Adipose tissue (tissue), 3 donors: ENCODE results near the gene AMBRA1. TPM values are rescaled to one million over a fixed set of nuclear protein-coding genes. Genes with fewer than 3 reads are reported as not detected.

ENCODE experiments used
- H3K27ac ChIP-seq: one replicate; pipeline ENCODE4 v1.5.1; 2013; ENCODE audit warnings: low read depth, low read length
- WGBS, 3 donors: extraction: QIAGEN DNeasy Blood & Tissue Kit; methylation state at CpG; one replicate each; pipeline ENCODE4 v1.1.7; 2013; 5-methylcytosine and 5-hydroxymethylcytosine counted together
- polyA plus RNA-seq, 3 donors: library from polyadenylated mRNA; stranded (reverse); fragments of 200-250 nt; gene quantifications; one replicate each; pipeline ENCODE4 v1.2.3, GENCODE V29; 2013
- donor health status: healthy with polysubstance abuse.
- donor health status: Bipolar disorder and iron deficiency.
- donor health status: healthy.

Gene AMBRA1
- polyA plus RNA-seq, 3 donors = 7.6 to 10.7 (median 9.9) TPM

DNA sequence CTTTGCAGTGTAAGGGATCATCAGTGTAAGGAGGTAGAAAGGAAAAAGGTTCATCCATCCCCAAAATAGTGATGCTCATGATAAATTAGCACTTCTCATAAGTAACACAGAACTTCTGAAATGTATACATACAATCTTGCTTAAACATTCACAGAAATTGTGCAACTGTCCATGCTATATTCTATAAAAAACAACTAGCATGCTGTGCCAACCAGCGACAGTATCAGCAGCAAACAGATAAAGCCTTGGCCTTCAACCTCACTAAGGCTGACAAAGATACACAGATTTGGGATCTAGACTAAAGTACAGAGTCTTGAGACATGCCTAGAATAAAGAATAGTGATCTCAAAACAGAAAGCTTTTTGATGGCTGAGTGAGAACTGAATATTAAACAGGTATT, 128.1 kb downstream of the AMBRA1 start:
- 35 to 79% (median 74%) methylated on average over 1 of the region's 1 CpG for WGBS, 3 donors
- no peak overlapping the region for H3K27ac ChIP-seq

DNA sequence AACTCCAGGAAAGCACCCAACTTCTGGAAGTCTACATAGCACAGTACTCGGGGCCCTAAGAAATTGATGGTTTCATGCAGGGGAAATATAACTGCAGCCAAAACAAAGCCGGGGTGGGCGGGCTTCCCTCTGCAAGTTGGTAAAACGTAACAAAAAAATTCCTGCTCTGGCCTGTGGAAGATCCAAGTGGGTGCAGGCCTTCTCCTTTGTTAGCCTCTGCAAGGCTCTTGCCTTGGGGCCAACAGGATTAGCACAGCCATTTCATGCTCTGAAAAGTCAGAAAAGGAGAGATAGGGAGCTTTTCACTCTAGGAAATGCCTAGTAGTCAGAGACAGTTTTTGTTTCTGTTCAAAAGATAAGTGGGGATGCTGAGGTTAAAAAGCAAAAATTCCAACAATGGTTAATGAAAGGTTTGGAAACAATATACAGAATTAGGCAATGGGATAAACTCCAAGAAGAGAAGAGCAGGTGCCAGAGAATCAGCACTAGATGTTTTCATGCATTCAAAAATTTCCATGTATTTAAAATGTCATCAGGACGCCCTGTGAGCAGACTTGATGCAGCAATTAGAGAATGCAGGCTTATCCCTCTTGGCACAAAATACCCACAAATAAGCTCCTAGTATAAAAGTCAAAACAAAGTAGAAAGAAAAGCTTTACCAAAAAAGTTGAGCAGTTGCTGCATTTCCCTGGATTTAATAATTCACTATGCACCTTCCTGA, 130.0 kb downstream of the AMBRA1 start:
- no peak overlapping the region for H3K27ac ChIP-seq
- 82 to 84% (median 83%) methylated on average over 5 of the region's 5 CpGs for WGBS, 3 donors

DNA sequence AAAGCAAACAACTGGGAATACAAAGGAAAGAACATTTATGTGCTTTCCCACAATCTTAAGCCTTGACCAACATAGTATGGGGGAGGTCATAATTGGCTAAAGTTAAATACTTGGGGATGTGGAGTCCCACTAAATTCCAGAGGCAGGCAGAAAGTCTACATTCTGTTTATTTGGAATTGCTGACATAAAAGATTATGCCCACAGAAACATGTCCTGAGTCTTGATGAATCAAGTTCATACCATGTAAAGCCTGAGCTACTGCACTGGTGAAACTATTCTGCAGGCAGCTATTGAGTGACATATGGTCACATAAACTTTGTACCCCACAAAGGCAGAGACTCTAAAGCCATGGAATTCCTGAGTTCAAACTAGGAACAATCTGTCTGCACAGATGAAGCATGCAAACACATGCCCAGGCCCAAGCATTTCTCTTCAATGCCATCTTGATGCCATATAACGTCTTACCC, 132.3 kb downstream of the AMBRA1 start:
- no peak overlapping the region for H3K27ac ChIP-seq
- 85 to 91% (median 90%) methylated on average over 1 of the region's 1 CpG for WGBS, 3 donors

DNA sequence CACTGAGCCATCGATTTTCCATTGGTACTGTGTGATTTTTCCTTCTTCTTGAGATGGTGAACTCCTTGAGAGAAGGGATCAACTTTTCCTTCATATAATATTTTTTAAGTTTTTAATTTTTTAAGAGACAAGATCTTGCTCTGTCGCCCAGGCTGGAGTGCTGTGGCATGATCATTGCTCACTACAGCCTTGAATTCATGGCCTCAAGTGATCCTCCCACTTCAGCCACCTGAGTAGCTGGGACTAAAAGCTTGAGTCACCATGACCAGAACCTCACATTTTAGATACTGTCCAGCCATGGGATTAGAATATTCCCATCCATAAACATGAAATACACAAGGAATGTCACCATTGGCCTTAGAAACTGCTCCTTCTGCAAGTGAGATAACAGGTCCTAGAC, 135.3 kb downstream of the AMBRA1 start:
- 93 to 98% (median 97%) methylated on average over 2 of the region's 2 CpGs for WGBS, 3 donors
- H3K27ac ChIP-seq = no peak overlapping the region

DNA sequence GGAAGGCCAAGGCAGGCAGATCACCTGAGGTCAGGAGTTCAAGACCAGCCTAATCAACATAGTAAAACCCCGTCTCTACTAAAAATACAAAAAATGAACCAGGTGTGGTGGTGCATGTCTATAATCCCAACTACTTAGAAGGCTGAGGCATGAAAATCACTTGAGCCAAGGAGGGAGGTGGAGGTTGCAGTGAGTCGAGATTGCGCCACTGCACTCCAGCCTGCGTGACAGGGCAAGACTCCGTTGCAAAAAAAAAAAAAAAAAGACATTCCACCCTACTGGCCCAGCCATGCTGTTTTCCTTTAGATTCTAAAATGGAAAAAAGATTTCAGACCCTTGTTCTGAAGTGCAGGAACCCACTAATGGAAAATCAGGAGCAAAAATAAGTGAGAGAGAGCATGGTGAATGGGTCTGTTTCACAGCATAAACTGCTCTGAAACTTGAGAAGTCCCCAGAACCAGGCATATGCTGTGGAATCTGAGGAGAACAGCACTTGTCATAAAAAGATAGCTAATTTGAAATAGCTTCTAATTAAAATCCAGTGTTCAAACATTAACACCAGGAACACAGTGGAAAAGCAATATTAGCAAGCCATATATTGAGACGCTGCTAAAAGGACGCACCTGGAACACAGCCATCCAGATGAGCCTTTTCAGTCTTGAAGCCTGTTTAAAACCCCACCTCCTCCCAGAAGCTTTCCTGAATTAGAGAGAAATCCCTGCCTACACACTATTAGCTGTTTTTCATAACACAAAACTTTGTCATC, 136.0 kb downstream of the AMBRA1 start:
- 69 to 89% (median 79%) methylated on average over 7 of the region's 7 CpGs for WGBS, 3 donors
- no peak overlapping the region for H3K27ac ChIP-seq

DNA sequence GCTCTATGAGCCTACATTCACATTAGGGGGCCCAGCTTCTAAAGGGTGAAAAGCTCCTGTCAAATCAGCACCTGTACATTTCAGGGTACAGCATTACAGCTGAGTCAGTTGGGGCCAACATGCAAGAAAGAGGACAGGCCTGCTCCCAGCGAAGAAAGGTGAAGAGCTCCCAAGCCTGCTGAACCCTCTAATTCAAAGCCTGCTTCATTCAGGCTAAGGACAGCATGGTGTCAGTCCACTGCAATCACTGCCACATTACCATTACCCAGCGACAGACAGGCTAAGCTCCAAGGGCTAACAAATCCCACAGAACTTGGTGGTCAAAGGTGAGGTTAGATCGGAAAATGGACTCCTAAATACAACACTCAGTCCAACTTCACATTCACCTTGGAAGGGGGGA, 136.8 kb downstream of the AMBRA1 start:
- WGBS, 3 donors = 89 to 93% (median 92%) methylated on average over 3 of the region's 3 CpGs
- H3K27ac ChIP-seq = no peak overlapping the region

DNA sequence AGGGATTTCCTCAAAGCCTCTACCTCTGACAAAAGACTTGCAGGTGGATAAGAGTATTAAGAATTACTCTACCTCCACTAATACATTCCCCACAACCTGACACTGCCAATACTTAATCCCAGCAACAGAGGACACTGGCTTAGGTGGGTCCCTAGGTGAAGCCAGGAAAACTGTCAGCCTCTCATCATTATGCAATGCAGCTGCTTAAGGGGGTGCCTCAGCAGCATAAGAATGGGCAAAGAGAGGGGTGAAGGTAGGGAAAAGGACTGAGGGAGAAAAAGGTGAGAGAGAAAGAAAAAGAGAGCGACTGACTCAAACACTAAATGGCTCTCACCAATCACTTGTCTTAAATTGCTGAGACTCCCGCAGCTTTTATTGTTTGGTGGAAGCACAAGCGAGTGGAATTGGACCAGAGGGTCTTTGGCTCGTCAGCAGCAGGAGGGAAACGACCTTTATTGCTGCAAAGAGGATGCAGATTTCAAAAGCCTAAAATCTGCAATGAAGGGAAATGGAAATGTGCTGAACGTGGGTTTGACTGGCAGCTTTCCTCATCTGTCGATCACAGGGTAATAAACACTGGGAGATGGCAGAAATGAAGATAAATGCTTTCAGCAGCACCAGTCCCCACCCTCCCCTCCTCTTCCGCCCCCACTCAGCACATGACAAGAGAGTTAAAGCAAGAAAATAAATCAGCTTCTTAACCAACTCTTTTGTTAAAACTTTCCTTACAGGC, 137.4 kb downstream of the AMBRA1 start:
- no peak overlapping the region for H3K27ac ChIP-seq
- 58 to 67% (median 60%) methylated on average over 8 of the region's 8 CpGs for WGBS, 3 donors

DNA sequence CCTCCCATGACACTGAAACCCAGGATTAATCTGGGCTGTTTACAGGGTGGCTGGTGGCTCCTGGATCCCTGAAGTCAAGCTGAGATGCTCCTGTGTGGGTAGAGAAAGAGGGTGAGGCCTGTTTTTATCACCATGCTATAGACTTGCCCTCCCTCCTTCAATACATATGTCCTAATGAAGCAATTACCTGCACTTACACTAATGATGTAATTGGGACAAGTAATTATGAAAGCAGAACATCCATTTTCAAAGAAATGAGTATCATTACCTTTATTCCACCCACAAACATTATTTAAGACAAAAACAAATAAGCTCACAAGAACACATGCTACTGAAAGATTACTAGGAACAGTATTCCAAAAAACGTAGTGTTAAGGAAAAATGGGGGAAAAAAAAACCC, 138.0 kb downstream of the AMBRA1 start:
- no peak overlapping the region for H3K27ac ChIP-seq
- WGBS, 3 donors = 74 to 86% (median 85%) methylated on average over 1 of the region's 1 CpG

DNA sequence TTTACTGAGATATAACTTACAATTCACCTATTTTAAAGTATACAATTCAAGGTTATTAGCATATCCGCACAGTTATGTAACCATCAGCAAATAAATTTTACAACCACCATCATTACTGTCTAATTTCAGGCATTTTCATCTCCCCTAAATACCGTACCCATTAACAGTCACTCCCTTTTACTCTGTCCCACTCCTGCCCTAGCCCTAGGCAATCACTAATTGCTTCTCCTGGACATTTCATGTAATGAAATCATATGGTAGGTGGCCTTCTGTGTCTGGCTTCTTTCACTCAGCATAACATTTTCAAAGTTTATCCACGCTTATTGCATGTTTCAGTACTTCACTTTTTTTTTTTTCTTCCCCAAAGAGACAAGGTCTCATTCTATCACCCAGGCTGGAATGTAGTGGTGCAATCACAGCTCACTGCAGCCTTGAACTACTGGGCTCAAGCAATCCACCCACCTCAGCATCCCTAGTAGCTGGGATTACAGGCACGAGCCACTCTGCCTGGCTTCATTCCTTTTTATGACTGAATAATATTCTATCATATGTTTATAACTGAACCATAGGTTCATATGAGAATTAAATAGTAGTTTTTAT, 140.8 kb downstream of the AMBRA1 start:
- H3K27ac ChIP-seq = no peak overlapping the region
- 91 to 94% (median 93%) methylated on average over 4 of the region's 4 CpGs for WGBS, 3 donors

DNA sequence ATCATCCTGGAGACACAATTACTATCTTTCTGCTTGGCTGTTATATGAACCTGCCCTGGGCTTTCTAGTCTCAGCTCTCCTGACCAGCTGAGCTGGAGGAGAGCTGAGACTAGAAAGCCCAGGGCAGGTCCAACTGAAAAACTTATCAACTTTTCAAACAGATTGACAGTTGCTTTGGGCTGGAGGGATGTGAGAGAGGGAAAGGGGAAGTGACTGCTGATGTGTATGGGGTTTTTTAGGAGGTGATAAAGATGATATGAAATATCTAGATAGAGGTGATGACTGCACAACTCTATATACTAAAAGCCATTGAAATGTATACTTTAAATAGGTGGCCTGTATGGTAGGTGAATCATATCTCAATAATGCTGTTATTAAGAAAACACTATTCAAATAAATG, 142.1 kb downstream of the AMBRA1 start:
- H3K27ac ChIP-seq = no peak overlapping the region

DNA sequence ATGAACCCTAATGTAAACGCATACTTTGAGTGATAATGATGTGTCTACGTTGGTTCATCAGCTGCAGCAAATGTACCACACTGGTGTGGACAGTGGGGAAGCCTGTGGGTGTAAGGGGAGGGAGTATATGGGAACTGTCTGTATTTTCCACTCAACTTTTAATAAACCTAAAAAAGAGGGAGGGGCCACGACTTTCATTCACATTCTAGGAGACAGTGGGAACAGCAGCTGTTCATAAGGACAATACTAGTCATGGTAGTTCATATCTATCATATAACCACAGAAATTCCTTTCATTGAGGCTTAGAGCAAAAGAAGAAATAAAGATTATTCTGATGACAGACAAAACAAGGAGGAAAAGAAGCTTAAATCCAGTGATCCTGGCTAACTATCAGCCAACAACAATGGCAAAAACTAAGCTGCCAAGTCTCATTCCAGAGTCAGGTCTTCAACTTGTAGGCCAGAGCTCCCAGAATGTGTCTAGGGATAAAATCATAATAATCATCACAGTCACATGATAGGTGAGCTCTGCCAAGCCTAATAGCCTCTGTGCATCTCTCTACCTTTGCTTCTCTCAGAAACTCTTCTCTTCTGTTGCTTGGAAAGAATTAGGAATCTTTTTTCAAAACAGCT, 142.9 kb downstream of the AMBRA1 start:
- H3K27ac ChIP-seq = no peak overlapping the region
- 89 to 92% (median 92%) methylated on average over 3 of the region's 3 CpGs for WGBS, 3 donors

DNA sequence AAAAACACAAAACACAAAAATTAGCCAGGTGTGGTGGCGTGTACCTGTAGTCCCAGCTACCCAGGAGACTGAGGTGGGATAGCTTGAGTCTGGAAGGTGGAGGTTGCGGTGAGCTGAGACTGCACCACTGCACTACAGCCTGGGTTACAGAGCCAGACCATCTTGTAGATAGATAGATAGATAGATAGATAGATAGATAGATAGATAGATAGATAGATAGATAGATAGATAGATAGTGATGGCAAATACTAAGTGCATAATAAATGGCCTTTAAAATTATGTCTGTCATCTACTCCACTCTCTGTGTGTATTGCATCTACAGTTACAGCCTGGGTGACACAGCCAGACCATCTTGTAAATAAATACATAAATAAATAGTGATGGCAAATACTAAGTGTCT, 146.3 kb downstream of the AMBRA1 start:
- H3K27ac ChIP-seq = no peak overlapping the region
- WGBS, 3 donors = 97 to 100% (median 99%) methylated on average over 2 of the region's 2 CpGs

DNA sequence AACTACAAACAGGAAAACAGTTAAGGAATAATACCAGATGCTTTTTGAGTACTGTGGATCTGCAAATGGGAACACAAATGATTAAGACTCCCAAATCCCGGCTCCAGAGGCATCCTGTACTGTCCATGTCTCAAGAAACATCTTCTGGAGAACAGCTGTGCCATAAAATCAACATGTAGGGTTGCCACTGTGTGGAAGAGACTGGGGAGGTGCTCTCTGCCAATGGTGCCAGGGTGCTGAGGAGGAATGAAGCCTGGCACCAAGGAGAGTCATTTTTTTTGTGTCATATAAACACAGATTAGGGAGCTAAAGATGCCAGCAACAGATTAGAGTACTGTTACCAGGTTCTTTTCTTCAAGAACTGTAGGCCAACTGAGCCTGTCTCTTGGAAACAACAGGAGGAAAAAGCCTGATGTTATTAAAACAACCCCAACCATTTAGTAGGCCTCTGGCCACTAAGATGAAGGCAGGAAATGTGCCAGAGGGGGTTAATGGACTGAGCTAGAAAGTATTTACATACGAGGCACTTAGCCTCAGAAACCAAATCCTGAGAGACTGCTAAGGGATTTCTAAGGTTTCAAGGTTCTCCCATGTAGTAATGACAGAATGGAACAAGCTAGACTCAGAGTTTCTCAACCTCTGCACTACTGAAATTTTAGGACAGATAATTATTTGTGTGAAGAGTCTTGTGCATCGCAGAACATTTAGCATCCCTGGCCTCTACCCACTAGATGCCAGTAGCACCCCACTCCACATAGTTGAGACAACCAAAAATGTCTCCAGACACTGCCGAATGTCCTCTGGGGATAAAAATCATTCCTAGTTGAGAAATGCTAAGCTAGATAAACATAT, 147.7 kb downstream of the AMBRA1 start:
- 62 to 74% (median 63%) methylated on average over 4 of the region's 4 CpGs for WGBS, 3 donors
- no peak overlapping the region for H3K27ac ChIP-seq

DNA sequence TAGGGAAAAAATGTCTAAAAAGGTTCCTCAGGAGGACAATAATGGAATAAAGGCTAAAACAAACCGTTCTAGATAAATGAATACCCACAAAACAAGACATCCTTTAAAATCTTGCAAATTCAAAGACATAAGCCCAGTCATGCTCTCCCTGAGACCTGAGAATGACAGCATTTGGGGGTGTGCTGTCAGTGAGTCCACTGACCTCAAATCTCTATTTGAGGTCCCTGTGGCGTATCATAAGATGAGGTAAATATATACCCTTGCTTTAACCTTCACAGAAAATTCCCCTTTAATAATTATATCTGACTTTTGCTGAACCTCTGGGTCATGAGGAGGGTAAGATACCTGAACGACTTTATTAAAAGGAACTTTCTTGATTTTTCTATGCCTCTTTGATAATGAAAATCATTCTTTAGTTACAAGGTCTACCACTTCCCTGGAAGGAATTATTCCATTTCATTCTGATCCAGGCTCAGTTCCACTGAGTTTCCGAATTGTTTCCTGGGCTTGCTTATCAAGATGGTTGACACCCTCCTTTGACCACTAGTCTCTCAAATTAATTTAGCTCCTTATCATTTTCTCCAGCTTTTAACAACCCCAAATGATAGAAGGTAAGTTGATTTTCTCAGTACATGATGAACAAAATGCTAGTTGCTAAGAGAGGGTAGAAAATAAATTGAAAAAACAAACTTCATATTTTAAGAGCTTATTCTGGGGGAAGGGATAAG, 148.5 kb downstream of the AMBRA1 start:
- H3K27ac ChIP-seq = no peak overlapping the region

DNA sequence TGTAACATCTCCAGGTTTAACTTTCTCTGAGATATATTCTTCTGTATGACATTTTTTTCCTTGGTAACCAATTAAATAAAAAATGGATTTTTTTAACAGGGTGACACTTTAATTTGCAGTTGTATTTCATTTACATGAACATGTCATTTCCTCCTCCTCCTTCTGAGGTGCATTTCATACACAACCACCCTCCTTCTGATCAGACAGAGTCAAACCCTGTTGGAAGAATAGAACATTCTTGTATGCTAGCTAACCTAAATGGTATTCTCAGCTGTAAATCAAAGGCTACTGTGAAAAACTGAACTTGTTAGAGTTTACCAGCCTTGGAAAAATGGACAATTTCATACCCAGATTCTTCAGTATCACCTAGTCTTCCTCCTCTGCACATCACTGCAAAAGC, 149.5 kb downstream of the AMBRA1 start:
- no peak overlapping the region for H3K27ac ChIP-seq

More for the DNA sequence above, 148.5 kb downstream of the AMBRA1 start:
- WGBS, 3 donors = 79 to 92% (median 87%) methylated on average over 4 of the region's 4 CpGs

DNA sequence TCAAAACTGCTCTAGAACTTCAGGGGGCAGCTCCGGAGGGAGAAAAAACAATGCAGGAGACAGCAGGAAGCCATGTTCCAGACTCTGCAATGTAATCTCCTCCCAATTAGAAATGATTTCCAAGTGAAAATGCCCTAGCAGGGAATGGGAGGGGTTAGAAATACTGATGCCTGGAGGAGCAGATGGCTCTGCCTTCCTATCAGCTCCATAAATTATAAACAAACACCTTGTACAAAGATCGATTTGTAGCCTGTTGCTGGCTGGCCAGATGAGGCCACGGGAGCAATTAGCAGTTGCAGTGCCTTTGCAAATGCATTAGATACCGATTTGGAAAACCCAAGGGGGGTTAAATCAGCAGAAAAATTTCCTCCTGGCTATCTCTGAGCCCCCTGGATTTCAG, 155.6 kb downstream of the AMBRA1 start:
- no peak overlapping the region for H3K27ac ChIP-seq
- WGBS, 3 donors = 40 to 71% (median 69%) methylated on average over 4 of the region's 4 CpGs

DNA sequence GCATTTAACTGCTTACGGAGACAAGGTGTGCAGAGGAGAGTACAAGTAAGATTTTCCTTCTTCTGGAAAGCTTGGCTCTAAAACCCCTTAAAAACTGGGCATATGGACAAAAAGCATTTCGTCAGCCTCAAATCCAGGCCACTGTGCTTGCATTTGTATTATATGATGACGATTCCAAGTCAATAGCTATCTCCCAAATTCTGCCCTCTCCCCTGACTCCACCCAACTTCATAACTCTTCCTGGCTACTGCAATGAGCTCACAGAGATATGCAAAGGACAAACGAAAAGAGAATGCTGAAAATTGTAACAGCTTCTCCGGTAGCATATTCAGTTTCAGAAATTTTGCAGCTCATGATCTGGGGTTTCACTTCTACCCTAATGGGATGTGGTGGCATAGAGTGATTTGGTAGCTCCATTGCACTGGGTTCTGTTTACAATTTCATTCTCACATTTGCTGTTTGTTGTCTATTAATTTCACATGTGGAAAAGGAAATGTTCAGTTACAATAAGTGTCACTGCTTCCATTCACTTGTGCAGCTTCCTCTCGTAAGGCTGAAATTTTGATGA, 156.6 kb downstream of the AMBRA1 start:
- H3K27ac ChIP-seq = no peak overlapping the region
- WGBS, 3 donors = 56 to 85% (median 68%) methylated on average over 6 of the region's 6 CpGs
